GM12878 (cell line): ENCODE results near the gene NUDT12. TPM values are rescaled to one million over a fixed set of nuclear protein-coding genes. Genes with fewer than 3 reads are reported as not detected.

Experiments
- ATAC-seq: fragments of 200-7000 bp; cut with Tn5 transposase; 3 replicates; pipeline ENCODE4 v1.9.1; 2020; ENCODE audit warnings: mild to moderate bottlenecking, moderate library complexity
- BruUV-seq: library from RNA; stranded (reverse); fragments of 400-500 nt; replicated peaks from 2 replicates; lab custom pipeline; 2021; lab: Mats Ljungman, UMichigan
- CTCF ChIA-PET: fragments of 300-600 bp; sonication (Branson Sonifier 250); formaldehyde crosslinking; extraction: SDS; loops from one replicate; lab custom pipeline; 2021; ENCODE audit warnings: inconsistent platforms; lab: Yijun Ruan, JAX
- POLR2A ChIA-PET: fragments of 350-600 bp; formaldehyde crosslinking; extraction: SDS; loops from one replicate; lab custom pipeline; 2021; ENCODE audit warnings: inconsistent platforms; lab: Charles Lee
- RAD21 ChIA-PET: fragments of 300-600 bp; sonication (Branson Sonifier 250); formaldehyde crosslinking; loops from one replicate; lab custom pipeline; 2023; ENCODE audit warnings: antibody characterized with exemption; ENCODE audit not compliant: unreplicated experiment; lab: Charles Lee
- SMC1A ChIA-PET: fragments of 300-600 bp; sonication (Branson Sonifier 250); formaldehyde crosslinking; loops from one replicate; lab custom pipeline; 2023; ENCODE audit not compliant: unreplicated experiment, uncharacterized antibody; lab: Charles Lee
- DNase-seq: peaks from one replicate; pipeline ENCODE4 v3.0.0-alpha.2; 2011; ENCODE audit warnings: low read depth, low spot score
- FAIRE-seq: peaks from 3 replicates; lab custom pipeline; 2011; peaks lifted over from hg19 to GRCh38; lab: Jason Lieb, UNC
- H2AFZ ChIP-seq: 2 replicates; pipeline ENCODE4 v1.6.0; 2011; ENCODE audit warnings: low read depth, low read length, control low read depth; ENCODE audit not compliant: control insufficient read depth
- H3K27ac ChIP-seq: 2 replicates; pipeline ENCODE4 v1.5.1; 2011; ENCODE audit warnings: control low read depth; ENCODE audit not compliant: control insufficient read depth, insufficient read depth
- H3K27me3 ChIP-seq, 2 experiments: replicated peaks in 1 of 2; 2 replicates each; pipeline versions ENCODE4 v1.6.0 to v1.6.1; 2011; ENCODE audit warnings: low read length in 1 of 2; ENCODE audit not compliant: control insufficient read depth in 2 of 2, insufficient read depth in 2 of 2
- H3K36me3 ChIP-seq, 2 experiments: 2 replicates each; pipeline ENCODE4 v1.5.1; 2011; ENCODE audit warnings: low read length in 1 of 2; ENCODE audit not compliant: control insufficient read depth in 2 of 2, insufficient read depth in 2 of 2
- H3K4me1 ChIP-seq: 2 replicates; pipeline ENCODE4 v1.6.1; 2011; ENCODE audit warnings: mild to moderate bottlenecking, low read length, moderate library complexity, mixed read lengths; ENCODE audit not compliant: control insufficient read depth, insufficient read depth
- H3K4me2 ChIP-seq: 2 replicates; pipeline ENCODE4 v1.6.0; 2011; ENCODE audit warnings: control low read depth; ENCODE audit not compliant: control insufficient read depth, insufficient read depth
- H3K4me3 ChIP-seq: fragments of 200-600 bp; sonication (generic); 2 replicates; pipeline ENCODE4 v1.5.1; 2016
- H3K79me2 ChIP-seq: 2 replicates; pipeline ENCODE4 v1.6.0; 2011; ENCODE audit warnings: low read length; ENCODE audit not compliant: control insufficient read depth, insufficient read depth
- H3K9ac ChIP-seq: 2 replicates; pipeline ENCODE4 v1.8.0; 2011; ENCODE audit warnings: low read length, control low read depth, mixed read lengths; ENCODE audit not compliant: control insufficient read depth, insufficient read depth
- H3K9me3 ChIP-seq: replicated peaks from 3 replicates; pipeline ENCODE4 v1.5.1; 2011; ENCODE audit warnings: mild to moderate bottlenecking, low read length; ENCODE audit not compliant: control insufficient read depth, insufficient read depth
- H4K20me1 ChIP-seq: 2 replicates; pipeline ENCODE4 v1.6.0; 2011; ENCODE audit not compliant: control insufficient read depth, insufficient read depth
- BCL3 ChIP-seq: IDR thresholded peaks from 2 replicates; pipeline ENCODE4 v1.6.1; 2011; ENCODE audit warnings: borderline replicate concordance, low read depth, mild to moderate bottlenecking, moderate library complexity, low read length; ENCODE audit not compliant: insufficient read depth, poor library complexity, severe bottlenecking
- CBX3 ChIP-seq: fragments of 200-600 bp; sonication (generic); IDR thresholded peaks from 2 replicates; pipeline ENCODE4 v1.6.1; 2016; ENCODE audit warnings: low read depth, borderline replicate concordance
- ETV6 ChIP-seq, 2 experiments: fragments of 450-650 bp in 1 of 2; IDR thresholded peaks in 1 of 2; conservative IDR thresholded peaks in 1 of 2; 2 replicates each; pipeline ENCODE4 v1.6.1; 2014; ENCODE audit warnings: antibody characterized with exemption in 1 of 2, borderline replicate concordance in 1 of 2, low read depth in 1 of 2, mild to moderate bottlenecking in 1 of 2, moderate library complexity in 1 of 2
- LARP7 ChIP-seq: fragments of 450-650 bp; IDR thresholded peaks from 2 replicates; pipeline ENCODE4 v1.6.1; 2017; ENCODE audit warnings: mild to moderate bottlenecking
- PAX8 ChIP-seq: fragments of 450-650 bp; IDR thresholded peaks from 2 replicates; pipeline ENCODE4 v1.6.1; 2017; ENCODE audit warnings: mild to moderate bottlenecking, moderate library complexity
- PKNOX1 ChIP-seq: fragments of 450-650 bp; IDR thresholded peaks from 2 replicates; pipeline ENCODE4 v1.6.1; 2016; ENCODE audit warnings: mild to moderate bottlenecking
- RELA ChIP-seq: fragments of 450-650 bp; IDR thresholded peaks from 2 replicates; pipeline ENCODE4 v1.8.0; 2014; ENCODE audit warnings: borderline replicate concordance; ENCODE audit not compliant: partially characterized antibody
- RELB ChIP-seq: fragments of 450-650 bp; IDR thresholded peaks from 2 replicates; pipeline ENCODE4 v1.6.1; 2017; ENCODE audit warnings: low read depth, mild to moderate bottlenecking, moderate library complexity
- RUNX3 ChIP-seq: IDR thresholded peaks from 2 replicates; pipeline ENCODE4 v1.6.1; 2012; ENCODE audit warnings: low read length, inconsistent platforms
- SMAD1 ChIP-seq: fragments of 450-650 bp; IDR thresholded peaks from 2 replicates; pipeline ENCODE4 v1.6.1; 2018; ENCODE audit warnings: mild to moderate bottlenecking, low read depth; ENCODE audit not compliant: partially characterized antibody
- SPI1 ChIP-seq: IDR thresholded peaks from 2 replicates; pipeline ENCODE4 v1.6.1; 2011; ENCODE audit warnings: low read depth, mild to moderate bottlenecking, low read length, moderate library complexity, borderline replicate concordance; ENCODE audit not compliant: insufficient read depth
- SUPT20H ChIP-seq: IDR thresholded peaks from 2 replicates; pipeline ENCODE4 v1.6.1; 2011; ENCODE audit warnings: low read depth, mild to moderate bottlenecking, low read length, moderate library complexity, borderline replicate concordance; ENCODE audit not compliant: control insufficient read depth
- USF2 ChIP-seq: IDR thresholded peaks from 2 replicates; pipeline ENCODE4 v1.6.1; 2011; ENCODE audit warnings: low read depth, low read length, improper control_type of control experiment, borderline replicate concordance
- ZBTB11 ChIP-seq: fragments of 450-650 bp; formaldehyde crosslinking; IDR thresholded peaks from 2 replicates; pipeline ENCODE4 v1.5.0; 2022; ENCODE audit warnings: mild to moderate bottlenecking, missing genetic modification characterization
- ZNF274 ChIP-seq: IDR thresholded peaks from one replicate; pipeline ENCODE4 v1.8.0; 2011; ENCODE audit not compliant: insufficient read length, insufficient read depth
- ZNF384 ChIP-seq: IDR thresholded peaks from 2 replicates; pipeline ENCODE4 v1.6.1; 2012; ENCODE audit warnings: low read depth, mild to moderate bottlenecking, low read length, improper control_type of control experiment, borderline replicate concordance
- WGBS: methylation state at CpG from one replicate; pipeline ENCODE4 v1.1.6; 2016; ENCODE audit warnings: low lambda C conversion rate; ENCODE audit not compliant: insufficient replicate concordance, insufficient coverage; ENCODE audit errors: missing lambda C conversion rate; 5-methylcytosine and 5-hydroxymethylcytosine counted together
- in situ Hi-C: fragments of 300-500 bp; cut with MboI; formaldehyde crosslinking; loops from 9 replicates; pipeline ENCODE4 v1.14.3; 2018; ENCODE audit warnings: mixed read lengths
- intact Hi-C: fragments of 100-400 bp; cut with micrococcal nuclease; formaldehyde crosslinking; loops from one replicate; pipeline ENCODE4 v1.14.2; 2022; ENCODE audit not compliant: unreplicated experiment
- polyA plus RNA-seq, 11 experiments: library from polyadenylated mRNA; depleted of rRNA in 4 of 11; unstranded in 6 of 11; stranded (reverse) in 5 of 11; fragments of >200 nt; fragmentation: Nextera tagmentation in 4 of 11; fragmentation: Illumina TruSeq in 1 of 11; extraction: Ambion mirVana in 4 of 11; extraction: Trizol in 1 of 11; gene quantifications; 1 replicate in 1 of 11; 2 replicates in 10 of 11; pipeline versions ENCODE4 v1.2.1 to v1.2.3, GENCODE V29; 2011 to 2016; ENCODE audit warnings: inconsistent platforms in 2 of 11, missing spikeins in 2 of 11, low read depth in 1 of 11
- total RNA-seq, 4 experiments: library from RNA; depleted of rRNA in 3 of 4; stranded (reverse); fragments of >200 nt in 3 of 4; fragmentation: Illumina TruSeq in 1 of 4; extraction: Trizol in 1 of 4; gene quantifications; 2 replicates each; pipeline versions ENCODE4 v1.2.1 to v1.2.3, GENCODE V29; 2013 to 2021

The NUDT12 gene
- total and polyA plus RNA-seq, 10 of the 15 experiments (the other 5 are each of a cell fraction or from before 2014, with no cell fraction given) = 2.9 to 9.0 (median 5.2) TPM

GRCh38 chr5:103565719-103566118 lies 3.1 kb upstream of the NUDT12 start:
- H3K9ac ChIP-seq = no peak overlapping the region
- no peak for ATAC-seq
- H3K9me3 ChIP-seq = no peaks in the 10 kb centered on the region
- H3K27ac ChIP-seq = no peak overlapping the region
- no peak for DNase-seq
- ChIA-PET CTCF (interaction anchor here (0.7 kb wide), 1 partner anchor 21 kb away, joined by 4 read pairs; no protein-coding TSS in a partner anchor), POLR2A (no interaction called here), RAD21 (no interaction called here), SMC1A (no interaction called here)
- in situ Hi-C loops (no loop called here), intact Hi-C loops (no loop called here)
- no peak overlapping the region for H2AFZ ChIP-seq
- FAIRE-seq = peak; percentile 41
- no peaks in the 10 kb centered on the region for H3K79me2 ChIP-seq
- WGBS = 83% methylated on average over 4 of the region's 4 CpGs
- no peak overlapping the region for H3K4me3 ChIP-seq
- H3K4me2 ChIP-seq = no peak overlapping the region
- H3K36me3 ChIP-seq = no peaks in the 10 kb centered on the region
- no peaks in the 10 kb centered on the region for H3K27me3 ChIP-seq
- no peaks in the 10 kb centered on the region for H4K20me1 ChIP-seq
- H3K4me1 ChIP-seq = no peaks in the 10 kb centered on the region
- no TSS peak for BruUV-seq
- no peak for TF ChIP-seq RELA
- no peak for TF ChIP-seq PAX8
- TF ChIP-seq RUNX3 = no peak
- TF ChIP-seq USF2 = no peak
- TF ChIP-seq SMAD1 = no peak
- no peak for TF ChIP-seq SUPT20H
- TF ChIP-seq ZNF274 = no peak
- no peak for TF ChIP-seq BCL3
- TF ChIP-seq RELB = no peak
- no peak for TF ChIP-seq CBX3
- TF ChIP-seq LARP7 = no peak
- TF ChIP-seq ETV6 (conservative IDR thresholded peaks at IDR 0.05 in 1 of 2, IDR thresholded peaks at IDR 0.05 in 1 of 2; ENCODE audit: borderline replicate concordance in 1 of 2, low read depth in 1 of 2) = no peak
- TF ChIP-seq SPI1 = no peak
- no peak for TF ChIP-seq PKNOX1
- TF ChIP-seq ZNF384 = no peak
- no peak for TF ChIP-seq ZBTB11 (CRISPR knock-in tag)
